ENCODE data around the gene CUEDC1. TPM values are rescaled to one million over a fixed set of nuclear protein-coding genes. Genes with fewer than 3 reads are reported as not detected.

The CUEDC1 gene
- total and polyA plus RNA-seq, 2 of the 13 experiments (the other 11 are each of a cell fraction or from before 2014, with no cell fraction given) = 7.4 to 12.9 TPM

GRCh38 chr17:57861790-57862693, 93.2 kb downstream of the CUEDC1 start (continued):
- TF ChIP-seq RBFOX2 (IDR thresholded peaks at IDR 0.05; ENCODE audit: low read depth, low read length) = peak; percentile 91
- no peak for TF ChIP-seq ZNF577 (CRISPR knock-in tag; IDR thresholded peaks at IDR 0.05; ENCODE audit: borderline replicate concordance, low read depth)
- no peak; the same call in 1 of the 2 replicates for TF ChIP-seq RFX5 (IDR thresholded peaks at IDR 0.05; ENCODE audit: low read depth, low read length)
- no peak for TF ChIP-seq ZNF260 (CRISPR knock-in tag; IDR thresholded peaks at IDR 0.05; ENCODE audit: borderline replicate concordance, low read depth)
- TF ChIP-seq PRPF4 (IDR thresholded peaks at IDR 0.05; ENCODE audit: low read depth, low read length, poor library complexity, severe bottlenecking) = no peak
- peak; percentile 45; the same call in 1 of the 3 replicates for TF ChIP-seq MXI1 (IDR thresholded peaks at IDR 0.05; ENCODE audit: borderline replicate concordance, low read depth, low read length)
- TF ChIP-seq ZNF777 (CRISPR knock-in tag; IDR thresholded peaks at IDR 0.05) = peak; percentile 74
- TF ChIP-seq NFATC3 (CRISPR knock-in tag; IDR thresholded peaks at IDR 0.05) = no peak; the same call in 1 of the 2 replicates
- peak; percentile 23; the same call in 1 of the 2 replicates for TF ChIP-seq FOXK1 (CRISPR knock-in tag; IDR thresholded peaks at IDR 0.05; ENCODE audit: borderline replicate concordance, low read depth)
- TF ChIP-seq SOX6 (IDR thresholded peaks at IDR 0.05) = no peak
- no peak for TF ChIP-seq SOX6 (CRISPR knock-in tag; IDR thresholded peaks at IDR 0.05)
- peak; percentile 69; the same call in 1 of the 2 replicates for TF ChIP-seq ZNF318 (CRISPR knock-in tag; IDR thresholded peaks at IDR 0.05)
- TF ChIP-seq, protein P1, sequence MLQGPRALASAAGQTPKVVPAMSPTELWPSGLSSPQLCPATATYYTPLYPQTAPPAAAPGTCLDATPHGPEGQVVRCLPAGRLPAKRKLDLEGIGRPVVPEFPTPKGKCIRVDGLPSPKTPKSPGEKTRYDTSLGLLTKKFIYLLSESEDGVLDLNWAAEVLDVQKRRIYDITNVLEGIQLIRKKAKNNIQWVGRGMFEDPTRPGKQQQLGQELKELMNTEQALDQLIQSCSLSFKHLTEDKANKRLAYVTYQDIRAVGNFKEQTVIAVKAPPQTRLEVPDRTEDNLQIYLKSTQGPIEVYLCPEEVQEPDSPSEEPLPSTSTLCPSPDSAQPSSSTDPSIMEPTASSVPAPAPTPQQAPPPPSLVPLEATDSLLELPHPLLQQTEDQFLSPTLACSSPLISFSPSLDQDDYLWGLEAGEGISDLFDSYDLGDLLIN (CRISPR knock-in tag; IDR thresholded peaks at IDR 0.05; ENCODE audit: borderline replicate concordance) = 0 out of 2 replicates have a peak, but pooled peaks have one; percentile 85
- no peak for TF ChIP-seq ZNF251 (CRISPR knock-in tag; IDR thresholded peaks at IDR 0.05)
- TF ChIP-seq, protein P2, sequence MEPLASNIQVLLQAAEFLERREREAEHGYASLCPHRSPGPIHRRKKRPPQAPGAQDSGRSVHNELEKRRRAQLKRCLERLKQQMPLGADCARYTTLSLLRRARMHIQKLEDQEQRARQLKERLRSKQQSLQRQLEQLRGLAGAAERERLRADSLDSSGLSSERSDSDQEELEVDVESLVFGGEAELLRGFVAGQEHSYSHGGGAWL (CRISPR knock-in tag; IDR thresholded peaks at IDR 0.05) = peak; percentile 77
- peak; percentile 72 for TF ChIP-seq ZBTB42 (CRISPR knock-in tag; IDR thresholded peaks at IDR 0.05)
- TF ChIP-seq SIX1 (CRISPR knock-in tag; IDR thresholded peaks at IDR 0.05; ENCODE audit: borderline replicate concordance) = no peak; the same call in 1 of the 2 replicates
- TF ChIP-seq, protein P3, sequence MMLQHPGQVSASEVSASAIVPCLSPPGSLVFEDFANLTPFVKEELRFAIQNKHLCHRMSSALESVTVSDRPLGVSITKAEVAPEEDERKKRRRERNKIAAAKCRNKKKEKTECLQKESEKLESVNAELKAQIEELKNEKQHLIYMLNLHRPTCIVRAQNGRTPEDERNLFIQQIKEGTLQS (CRISPR knock-in tag; IDR thresholded peaks at IDR 0.05) = peak; percentile 54; the same call in 1 of the 2 replicates
- peak; percentile 81; the same call in 1 of the 2 replicates for TF ChIP-seq PAWR (CRISPR knock-in tag; IDR thresholded peaks at IDR 0.05; ENCODE audit: borderline replicate concordance)

Measured in HepG2 (cell line).